HG03108 (cell line): ENCODE measurements around the gene SLC5A1.

Experiments used
- ATAC-seq: cut with Tn5 transposase; IDR thresholded peaks from one replicate; pipeline ENCODE4 v1.9.1; 2021; ENCODE audit warnings: moderate library complexity; ENCODE audit not compliant: unreplicated experiment

SLC5A1 gene

DNA sequence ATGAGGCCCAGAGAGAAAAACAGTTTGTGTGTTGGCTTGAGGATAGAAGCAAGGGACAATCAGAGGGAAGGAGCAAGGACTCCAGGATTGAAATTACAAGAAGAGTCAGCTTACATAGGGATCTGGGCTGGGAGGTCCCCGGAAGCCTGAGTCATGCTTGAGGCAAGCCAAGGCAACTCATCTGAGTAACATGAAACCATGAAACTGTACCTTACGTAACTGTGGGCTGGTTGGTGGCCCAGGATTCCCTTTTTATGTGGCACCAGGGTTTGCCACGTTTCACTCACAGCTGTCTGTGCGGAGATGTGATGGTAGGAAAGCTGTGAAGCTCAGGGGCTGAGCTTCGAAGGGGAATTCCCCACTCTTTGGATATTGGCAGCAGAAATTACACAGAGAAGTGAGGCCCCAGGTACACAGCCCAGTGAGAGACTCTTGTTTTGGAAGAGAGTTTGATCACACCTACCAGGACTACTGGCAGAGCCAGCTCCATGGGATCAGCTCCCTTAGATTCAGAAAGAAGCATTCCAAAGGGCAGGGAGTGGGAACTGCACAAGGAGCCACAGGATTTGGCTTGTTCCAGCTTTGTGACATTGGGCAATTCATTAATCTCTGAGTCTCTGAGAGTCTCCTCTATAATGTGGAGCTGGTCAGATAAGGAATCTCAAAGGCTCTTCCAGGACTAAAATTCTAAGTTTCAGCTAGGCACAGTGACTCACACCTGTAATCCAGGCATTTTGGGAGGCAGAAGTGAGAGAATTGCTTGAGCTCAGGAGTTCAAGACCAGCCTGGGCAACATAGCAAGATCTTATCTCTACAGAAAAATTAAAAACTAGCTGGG, 7.8 kb downstream of the SLC5A1 start:
- peak; percentile 45 for ATAC-seq

DNA sequence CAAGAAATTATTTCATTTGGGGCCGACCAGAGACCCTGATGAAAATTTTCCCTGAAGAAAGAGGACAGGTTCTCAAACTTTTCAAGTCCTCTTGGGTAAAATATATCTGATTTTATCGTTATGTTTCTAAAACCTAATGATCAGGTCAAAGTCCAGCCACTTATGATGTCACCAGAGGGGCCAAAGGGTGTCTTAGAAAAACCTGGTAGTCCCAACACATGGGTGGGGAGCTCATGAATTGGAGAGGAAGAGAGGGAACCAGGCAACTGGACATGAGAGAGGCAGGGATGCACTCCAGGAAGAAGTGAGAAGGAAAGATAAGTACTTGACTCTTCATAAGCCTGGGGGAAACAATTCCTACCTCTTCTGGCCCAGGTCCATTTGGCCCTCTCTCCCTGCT, 9.2 kb downstream of the SLC5A1 start:
- no peak for ATAC-seq

DNA sequence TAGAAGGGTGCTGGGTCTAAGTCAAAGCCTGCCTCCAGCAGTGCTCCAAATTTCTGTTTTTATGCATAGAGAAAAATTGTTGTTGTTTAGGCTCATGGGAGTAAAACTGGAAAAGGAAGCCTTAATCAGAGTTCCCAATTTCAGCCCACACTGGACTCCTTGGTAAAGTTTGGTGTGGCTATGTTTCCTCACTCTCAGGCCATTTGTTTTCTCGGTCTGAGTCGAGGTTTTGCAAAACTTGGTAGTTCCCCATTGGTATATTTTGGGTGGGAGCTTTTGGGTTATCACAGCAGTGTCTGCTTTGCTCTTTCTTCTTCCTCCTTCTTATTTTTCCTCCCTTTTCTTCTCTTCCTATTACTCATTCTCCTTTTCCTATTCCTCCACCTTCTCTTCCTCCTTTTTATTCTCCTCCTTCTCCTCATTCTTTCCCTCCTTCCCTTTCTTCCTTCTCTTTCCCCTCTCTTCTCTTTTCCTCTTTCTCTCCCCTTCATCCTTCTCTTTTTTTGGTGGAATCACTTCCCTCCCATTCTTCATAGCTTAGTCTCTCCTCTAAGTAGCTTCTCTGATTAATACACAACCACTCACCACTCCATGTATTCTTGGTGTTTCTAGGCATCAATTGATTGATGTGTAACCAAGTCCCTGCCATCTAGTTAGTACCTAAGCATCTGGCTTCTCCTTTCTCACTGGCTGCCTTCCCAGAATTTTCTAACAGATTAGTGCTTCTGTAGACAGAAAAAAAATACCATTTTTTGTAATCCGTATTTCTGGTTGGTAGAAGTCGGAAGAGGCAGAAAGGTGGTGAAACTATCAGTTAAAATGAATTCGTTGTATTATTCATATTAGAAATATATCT, 10.1 kb downstream of the SLC5A1 start:
- ATAC-seq: no peak

DNA sequence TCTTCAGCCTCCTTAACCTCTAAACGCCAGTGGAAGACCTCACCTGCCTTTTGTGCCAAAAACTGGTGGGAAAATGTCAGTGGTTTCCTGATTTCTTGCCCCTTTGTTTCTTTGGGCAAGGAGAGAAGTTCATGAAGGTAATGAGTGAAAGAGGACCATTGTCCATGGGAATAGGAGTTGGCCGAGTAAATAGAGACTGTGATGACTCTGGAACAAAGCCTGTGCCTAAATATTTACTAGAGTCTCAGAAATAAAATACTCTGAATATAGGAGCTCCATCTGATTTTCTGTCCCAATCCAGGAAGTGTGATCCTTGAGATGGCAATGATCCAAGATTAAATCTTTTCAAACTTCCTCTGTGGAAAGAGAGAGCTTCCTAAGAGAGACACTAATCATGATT, 12.0 kb downstream of the SLC5A1 start:
- ATAC-seq: no peak

DNA sequence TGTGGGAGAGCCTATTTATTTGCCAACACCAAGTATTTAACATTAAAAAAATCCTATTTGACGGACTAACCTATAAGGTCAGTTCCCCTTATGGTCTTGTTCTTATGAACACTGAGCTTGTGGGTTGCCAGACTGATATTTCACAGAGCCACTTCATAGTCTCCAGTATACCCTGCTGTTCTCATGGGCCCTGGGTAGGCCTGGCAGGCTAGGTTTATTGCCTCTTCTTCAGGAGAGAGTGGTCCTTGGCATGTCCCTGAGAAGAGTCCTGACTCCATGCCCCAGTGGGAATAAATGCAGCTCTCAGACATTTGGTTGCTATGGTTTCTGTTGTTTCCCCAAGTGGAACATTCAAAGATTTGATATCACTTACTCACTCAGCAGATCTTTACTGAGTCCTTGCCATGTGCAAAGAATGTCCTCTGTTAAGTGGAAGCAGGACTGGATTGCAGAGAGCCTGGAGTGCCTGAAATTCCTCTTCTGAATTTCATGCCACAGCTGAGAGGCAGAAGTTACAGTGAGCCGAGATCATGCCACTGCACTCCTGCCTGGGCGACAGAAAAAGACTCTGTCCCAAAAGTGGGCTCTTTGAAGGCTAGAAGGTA, 15.7 kb downstream of the SLC5A1 start:
- ATAC-seq: no peak

DNA sequence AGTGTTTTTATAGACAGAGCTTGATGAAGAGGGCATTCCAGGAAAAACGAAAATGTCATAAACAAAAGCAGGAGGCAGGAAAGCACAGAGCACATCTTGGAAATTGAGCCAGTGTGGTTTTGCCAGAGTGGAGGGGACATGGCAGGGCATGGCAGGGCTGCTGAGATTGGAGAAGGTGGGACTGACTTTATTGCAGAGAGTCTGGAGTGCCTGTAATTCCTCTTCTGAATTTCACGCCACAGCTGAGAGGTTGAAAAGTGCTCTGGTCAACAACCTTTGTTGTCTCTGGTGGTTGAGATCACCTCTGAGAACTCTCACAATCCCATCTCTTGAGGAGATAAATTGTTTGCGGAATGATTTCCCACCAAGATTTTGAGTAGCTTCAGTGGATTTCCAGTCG, 16.4 kb downstream of the SLC5A1 start:
- no peak for ATAC-seq

DNA sequence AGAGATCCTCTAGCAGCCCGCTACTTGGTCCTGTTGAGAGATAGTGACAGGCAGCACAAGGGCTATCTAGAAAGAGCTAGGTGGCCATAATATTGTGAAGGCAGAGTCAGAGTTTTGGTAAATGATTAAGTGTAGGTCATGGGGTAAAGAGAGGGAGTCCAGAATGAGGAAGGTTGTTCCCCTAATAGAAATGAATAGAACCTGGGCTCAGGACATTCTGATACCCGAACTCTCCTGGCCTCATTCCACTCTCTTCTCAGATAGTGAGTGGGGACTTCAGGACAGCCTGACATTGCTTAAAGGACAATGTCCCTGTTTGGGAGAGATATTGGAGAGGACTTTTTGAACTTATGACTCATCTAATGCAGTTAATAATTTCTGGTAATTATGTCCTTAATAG, 20.6 kb downstream of the SLC5A1 start:
- ATAC-seq: no peak

DNA sequence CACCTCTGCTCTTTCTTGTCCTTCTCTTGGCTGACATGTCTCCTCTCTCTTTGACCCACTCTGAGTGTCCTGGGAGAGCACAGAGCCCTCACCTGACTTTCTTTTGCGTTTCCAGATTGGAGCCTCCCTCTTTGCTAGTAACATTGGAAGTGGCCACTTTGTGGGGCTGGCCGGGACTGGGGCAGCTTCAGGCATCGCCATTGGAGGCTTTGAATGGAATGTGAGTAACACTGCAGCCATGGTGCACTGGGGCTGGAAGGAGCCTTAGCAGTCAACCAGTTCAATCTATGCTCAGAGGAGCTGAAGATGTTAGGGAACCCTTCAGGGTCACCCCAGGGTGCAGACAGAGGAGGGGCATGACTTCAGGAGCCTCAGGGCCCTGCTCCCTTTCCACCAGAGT, 23.8 kb downstream of the SLC5A1 start:
- no peak for ATAC-seq

DNA sequence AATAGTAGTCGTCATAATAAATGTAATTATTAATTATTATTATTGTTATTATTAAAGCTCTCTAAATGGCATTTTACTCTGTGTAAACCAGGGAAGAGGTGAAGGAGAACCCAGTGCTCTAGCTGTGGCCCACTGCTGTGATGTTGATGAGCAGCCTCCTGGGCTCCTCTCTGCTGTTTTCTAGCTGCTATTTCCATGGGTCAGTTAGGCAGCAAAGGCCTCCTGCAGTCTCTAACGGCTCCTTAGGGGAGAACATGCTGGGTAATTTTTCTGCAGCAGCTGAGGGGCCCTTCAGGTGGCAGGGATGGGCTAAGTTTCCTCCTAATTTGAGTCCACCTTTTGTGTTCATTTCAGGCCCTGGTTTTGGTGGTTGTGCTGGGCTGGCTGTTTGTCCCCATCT, 24.6 kb downstream of the SLC5A1 start:
- ATAC-seq: no peak

DNA sequence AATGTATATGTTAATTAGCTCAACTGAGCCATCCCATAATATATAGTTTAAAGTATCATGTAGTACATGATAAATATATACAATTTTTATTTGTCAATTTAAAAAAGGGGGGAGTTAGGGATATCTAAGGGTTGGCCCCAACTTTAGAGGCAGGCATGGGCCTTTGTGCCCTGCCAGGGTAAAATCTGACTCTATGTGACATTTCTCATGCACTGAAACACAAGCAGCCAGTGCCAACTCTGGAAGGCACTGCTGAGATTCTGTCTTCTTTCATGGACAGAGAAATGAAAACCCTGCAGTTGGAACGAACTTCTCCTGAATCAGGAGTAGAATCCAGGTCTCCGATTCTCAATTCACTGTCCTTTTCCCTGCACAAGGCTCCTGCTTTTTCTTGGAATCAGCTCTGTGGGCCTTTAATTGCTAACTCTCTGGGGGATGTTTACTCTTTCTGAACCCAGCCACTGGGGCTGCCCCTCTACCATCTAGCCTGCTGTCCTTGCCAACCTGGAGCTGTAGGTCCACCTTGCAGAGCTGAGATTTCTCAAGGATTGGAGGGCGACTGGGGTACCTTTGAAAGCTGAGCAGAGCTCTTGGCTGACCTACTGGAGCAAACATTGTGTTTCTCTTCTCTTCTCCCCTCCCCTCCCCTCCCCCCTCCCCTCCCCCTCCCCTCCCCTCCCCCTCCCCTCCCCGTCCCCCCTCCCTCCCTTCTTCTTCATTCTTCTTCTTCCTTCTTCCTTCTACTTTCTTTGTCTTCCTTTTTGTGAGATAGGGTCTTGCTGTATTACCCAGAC, 26.7 kb downstream of the SLC5A1 start:
- ATAC-seq: no peak

DNA sequence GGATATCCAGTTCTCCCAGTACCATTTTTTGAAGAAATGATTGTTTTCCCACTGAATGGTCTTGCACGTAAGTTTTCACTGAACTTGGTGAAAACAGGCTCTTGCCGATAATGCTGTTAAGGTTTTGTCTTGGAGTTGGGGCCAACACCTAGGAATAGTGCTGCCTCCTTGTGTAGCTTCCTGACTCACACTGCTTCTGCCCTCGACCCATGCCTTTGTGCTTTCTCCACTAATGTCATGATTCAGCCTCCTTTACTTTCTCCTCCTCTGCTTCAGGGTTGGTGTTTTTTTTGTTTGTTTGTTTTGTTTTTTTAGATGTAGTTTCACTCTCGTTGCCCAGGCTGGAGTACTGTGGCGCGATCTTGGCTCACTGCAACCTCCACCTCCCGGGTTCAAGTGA, 30.2 kb downstream of the SLC5A1 start:
- no peak for ATAC-seq

DNA sequence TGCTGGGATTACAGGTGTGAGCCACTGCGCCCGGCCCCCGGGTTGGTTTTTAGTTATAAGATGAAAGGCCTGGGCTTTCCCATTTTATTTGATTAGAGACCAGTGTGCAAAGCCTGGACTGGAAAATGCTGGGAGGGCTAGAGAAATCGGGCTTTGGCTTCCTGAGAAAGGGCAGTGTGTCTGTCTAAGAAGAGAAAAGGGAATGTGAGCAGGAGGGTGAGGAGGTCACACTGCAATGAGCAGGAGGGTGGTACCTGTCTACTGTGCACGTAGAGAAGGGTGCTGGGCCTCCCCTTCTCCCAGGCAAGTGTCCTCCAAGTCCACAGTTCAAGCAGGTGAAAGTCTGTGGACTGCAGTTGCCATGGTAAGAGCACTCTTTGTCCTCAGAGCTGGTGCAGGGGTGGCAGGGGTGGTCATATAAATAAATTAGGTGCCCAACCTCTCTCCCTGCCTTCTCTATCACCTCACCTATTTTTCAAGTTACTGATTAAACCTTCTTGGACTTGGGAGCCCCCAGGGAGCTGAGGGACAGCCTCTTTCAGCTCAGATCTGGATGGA, 30.8 kb downstream of the SLC5A1 start:
- ATAC-seq: no peak

DNA sequence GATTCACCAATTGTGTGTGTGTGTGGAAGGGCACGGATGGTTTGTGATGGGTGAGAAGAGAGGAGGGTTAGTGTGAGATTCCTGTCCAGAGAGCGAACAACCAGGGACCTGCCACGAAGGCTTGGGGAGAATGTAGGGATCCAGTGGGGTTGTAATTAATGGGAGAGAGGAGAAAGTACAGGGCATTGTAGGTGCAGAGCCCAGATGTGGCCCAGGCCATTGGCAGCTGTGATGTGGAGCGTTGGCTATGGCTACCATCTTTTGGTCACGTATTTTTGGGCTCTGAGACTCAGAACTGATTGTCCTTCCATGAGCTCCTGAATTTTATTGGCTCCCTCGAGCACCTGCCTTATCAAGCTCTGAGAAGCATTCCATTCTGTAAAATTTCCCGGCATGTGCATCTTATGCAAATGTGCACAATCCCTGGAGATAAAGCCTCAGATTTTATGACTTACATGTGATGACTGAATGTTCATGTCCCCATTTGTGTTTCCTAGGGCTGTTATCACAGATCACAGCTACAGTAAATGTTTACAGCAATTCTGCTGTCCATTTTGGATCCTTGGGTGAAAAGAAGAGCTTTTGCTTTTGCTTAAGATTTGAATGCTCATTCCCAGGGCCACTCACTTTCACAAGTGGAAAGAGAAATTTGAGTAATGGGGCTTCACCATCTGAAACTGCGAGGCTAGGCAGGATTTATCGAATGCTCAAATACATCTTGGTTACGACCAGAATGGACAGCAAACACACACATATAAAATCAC, 33.1 kb downstream of the SLC5A1 start:
- no peak for ATAC-seq

DNA sequence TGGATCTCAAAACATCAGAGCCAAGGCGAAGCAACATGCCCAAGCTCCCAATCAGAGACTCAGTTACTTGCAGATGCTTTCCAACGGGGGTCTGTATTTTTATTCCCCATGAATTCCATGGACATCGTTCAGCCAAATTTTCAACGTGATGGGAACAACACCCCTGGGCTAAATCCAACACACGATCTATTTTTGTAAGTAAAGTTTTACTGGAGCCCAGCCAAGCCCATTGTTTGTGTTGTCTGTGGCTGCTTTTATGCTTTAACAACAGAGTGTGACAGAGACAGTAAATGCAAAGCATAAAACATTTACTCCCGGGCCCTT, 33.7 kb downstream of the SLC5A1 start:
- ATAC-seq: no peak

DNA sequence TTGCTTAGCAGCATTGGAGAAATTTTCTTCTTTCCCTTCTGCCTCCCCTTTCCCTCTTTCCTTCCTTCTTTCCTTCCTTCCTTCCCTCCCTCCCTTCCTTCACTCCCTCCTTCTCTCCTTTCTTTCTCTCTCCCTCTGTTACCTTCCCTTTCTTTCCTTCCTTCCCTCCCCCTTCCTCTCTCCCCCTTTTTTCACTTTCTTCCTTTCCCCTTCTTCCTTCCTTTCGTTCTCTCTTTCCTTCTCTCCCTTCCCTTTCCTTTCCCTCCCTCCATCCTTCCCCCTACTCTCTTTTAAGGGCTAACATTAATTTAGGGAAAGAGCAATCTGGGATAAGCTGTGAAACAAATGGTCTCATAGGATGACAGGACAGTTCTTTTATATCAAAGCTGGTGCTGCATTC, 34.1 kb downstream of the SLC5A1 start:
- ATAC-seq: no peak

DNA sequence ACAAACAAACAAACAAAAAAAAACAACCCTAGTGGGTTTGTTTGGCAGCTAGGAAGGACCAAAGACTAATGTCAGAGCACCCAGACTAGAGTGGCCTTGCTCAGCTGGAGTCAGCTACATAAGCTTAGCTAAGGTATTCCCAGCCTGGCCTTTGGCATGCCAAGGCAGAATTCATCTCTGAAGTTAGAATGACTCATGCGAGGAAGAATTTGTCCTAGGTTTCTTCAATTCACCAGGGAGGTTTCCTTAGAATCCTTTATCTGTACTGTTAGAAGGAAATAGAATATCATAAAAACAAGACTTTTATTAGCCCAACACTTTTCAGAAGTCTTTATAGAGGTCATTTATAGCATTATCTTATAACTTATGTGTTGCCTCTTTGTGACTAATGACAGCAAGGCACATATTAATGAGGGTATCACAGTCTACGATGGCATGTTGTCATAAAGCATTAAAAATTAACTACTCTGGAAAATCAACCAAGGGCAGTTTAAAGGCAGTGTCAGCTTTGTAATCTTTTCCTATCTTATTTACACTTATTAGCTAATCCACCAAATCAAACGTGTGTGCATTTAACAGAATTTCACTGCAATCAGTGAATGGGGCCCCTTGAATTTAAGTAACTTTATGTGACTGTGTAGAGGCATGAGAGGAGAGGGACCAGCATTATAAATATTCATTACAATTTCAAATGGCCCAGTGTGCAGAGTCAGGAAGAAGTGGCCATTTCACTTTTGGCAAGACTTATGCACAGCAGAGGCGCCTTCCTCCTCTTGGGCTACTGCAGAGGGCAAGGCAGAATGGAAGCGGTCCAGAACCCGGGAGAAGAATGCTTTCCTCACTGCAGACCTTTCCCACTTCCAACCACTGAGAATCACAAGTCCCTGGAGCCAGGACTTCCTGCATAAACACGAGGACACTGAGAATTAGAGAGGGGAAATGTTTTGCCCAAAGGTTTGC, 36.3 kb downstream of the SLC5A1 start:
- no peak for ATAC-seq

DNA sequence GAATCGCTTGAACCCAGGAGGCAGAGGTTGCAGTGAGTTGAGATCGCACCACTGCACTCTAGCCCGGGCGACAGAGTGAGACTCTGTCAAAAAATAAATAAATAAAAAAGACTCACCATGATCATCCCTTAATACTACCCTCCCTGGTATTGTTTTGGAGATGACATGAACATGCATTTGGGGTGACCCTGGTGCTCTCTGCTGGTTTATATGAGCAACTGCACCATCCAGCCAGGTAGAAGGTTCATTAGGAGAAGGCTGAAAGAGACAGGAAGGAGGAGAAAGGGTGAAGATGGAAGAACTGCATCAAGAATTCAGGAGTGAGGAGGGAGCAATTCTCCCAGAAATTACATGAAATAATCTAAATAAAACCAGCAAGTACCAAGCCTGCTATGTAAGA, 37.8 kb downstream of the SLC5A1 start:
- ATAC-seq: no peak

DNA sequence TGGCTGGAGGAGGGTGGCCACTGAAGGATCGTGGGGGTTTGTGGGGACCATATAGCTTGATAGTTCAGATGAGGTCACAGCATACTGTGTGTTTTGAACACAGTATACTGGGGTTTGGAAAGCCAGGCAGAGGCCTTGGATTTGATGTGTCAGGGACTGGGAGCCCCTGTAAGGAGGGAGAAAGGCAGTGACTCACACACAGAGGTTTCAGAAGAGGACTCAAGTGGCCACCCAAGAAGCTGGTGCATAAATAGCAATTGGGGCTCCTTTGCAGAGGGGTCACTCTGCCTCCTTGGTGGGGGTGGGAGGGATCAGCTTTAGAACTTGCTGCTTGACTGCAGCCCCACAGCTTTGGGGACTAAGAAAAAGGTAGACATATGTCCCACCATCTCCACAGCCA, 39.3 kb downstream of the SLC5A1 start:
- ATAC-seq: no peak

DNA sequence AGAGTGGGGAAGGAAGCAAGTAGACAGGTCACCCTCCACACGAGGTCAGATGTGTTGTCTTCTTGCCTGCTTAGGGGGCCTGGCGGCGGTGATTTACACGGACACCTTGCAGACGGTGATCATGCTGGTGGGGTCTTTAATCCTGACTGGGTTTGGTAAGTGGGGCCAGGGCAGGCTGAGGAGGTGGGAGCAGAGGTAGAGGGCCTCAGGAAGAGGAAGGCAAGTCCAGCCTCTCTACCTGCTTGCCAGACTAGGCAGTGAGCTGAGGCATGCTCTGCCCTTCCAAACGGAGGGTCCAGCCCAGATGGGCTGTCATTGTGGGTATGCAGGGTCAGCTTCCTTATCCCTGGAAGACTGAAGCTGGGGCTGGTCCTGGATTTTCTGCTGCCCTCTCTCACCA, 39.9 kb downstream of the SLC5A1 start:
- no peak for ATAC-seq
